H1 (cell line): ENCODE measurements around the gene MRPL9. TPM values are rescaled to one million over a fixed set of nuclear protein-coding genes. Genes with fewer than 3 reads are reported as not detected.

Experiments used
- CBX8 ChIP-seq: fragments of 300-800, 300-1000 bp; sonication (generic); IDR thresholded peaks from 2 replicates; pipeline ENCODE4 v1.7.1; 2016; ENCODE audit warnings: low read depth, low read length, borderline replicate concordance
- EGR1 ChIP-seq: IDR thresholded peaks from 2 replicates; pipeline ENCODE4 v1.6.1; 2011; ENCODE audit warnings: low read depth, low read length, borderline replicate concordance
- GABPA ChIP-seq: IDR thresholded peaks from 2 replicates; pipeline ENCODE4 v1.6.1; 2011; ENCODE audit warnings: mild to moderate bottlenecking, low read length, moderate library complexity, borderline replicate concordance; ENCODE audit not compliant: insufficient read depth
- HDAC6 ChIP-seq: IDR thresholded peaks from one replicate; pipeline ENCODE4 v1.7.1; 2012; ENCODE audit warnings: low read depth, mild to moderate bottlenecking, inconsistent platforms, low read length, moderate library complexity
- KDM5A ChIP-seq: fragments of 200-600 bp; IDR thresholded peaks from 2 replicates; pipeline ENCODE4 v1.7.1; 2012; ENCODE audit warnings: mild to moderate bottlenecking, low read length, inconsistent platforms, mixed read lengths
- POLR2A ChIP-seq, 2 experiments: IDR thresholded peaks; 1 replicate in 1 of 2; 2 replicates in 1 of 2; pipeline ENCODE4 v1.6.1; 2011; ENCODE audit warnings: low read depth in 2 of 2, low read length in 2 of 2, mild to moderate bottlenecking in 2 of 2; ENCODE audit errors: control extremely low read depth in 1 of 2
- RAD21 ChIP-seq, 2 experiments: IDR thresholded peaks in 1 of 2; conservative IDR thresholded peaks in 1 of 2; 2 replicates each; pipeline ENCODE4 v1.6.1; 2011; ENCODE audit warnings: low read depth in 2 of 2, low read length in 2 of 2, improper control_type of control experiment in 1 of 2, inconsistent platforms in 1 of 2, mild to moderate bottlenecking in 1 of 2, moderate library complexity in 1 of 2
- TEAD4 ChIP-seq: IDR thresholded peaks from 2 replicates; pipeline ENCODE4 v1.6.1; 2012; ENCODE audit warnings: low read depth, low read length, inconsistent platforms, mixed read lengths
- polyA plus RNA-seq, 7 experiments: library from polyadenylated mRNA; depleted of rRNA in 3 of 7; stranded (reverse) in 5 of 7; unstranded in 2 of 7; fragments of >200 nt in 5 of 7; fragments of 200-250 nt in 2 of 7; gene quantifications; 1 replicate in 5 of 7; 2 replicates in 1 of 7; 4 replicates in 1 of 7; pipeline versions ENCODE4 v1.2.1 to v1.2.3, GENCODE V29; 2011 to 2013; ENCODE audit warnings: missing spikeins in 2 of 7, mixed read lengths in 2 of 7
- total RNA-seq: library from RNA; stranded (reverse); fragmentation: NEBNext Ultra II Directional; extraction: Animal tissue kit (Norgen Biotek cat#: 25700); gene quantifications from 2 replicates; pipeline ENCODE4 v1.2.1, GENCODE V29; 2021
- TF ChIP-seq, protein P1 (sequence below): IDR thresholded peaks from 2 replicates; pipeline ENCODE4 v1.6.1; 2012; ENCODE audit warnings: low read length, inconsistent platforms

MRPL9 gene
- total and polyA plus RNA-seq, 2 of the 8 experiments (the other 6 are each of a cell fraction or from before 2014, with no cell fraction given), result 74.9 to 113 TPM

DNA sequence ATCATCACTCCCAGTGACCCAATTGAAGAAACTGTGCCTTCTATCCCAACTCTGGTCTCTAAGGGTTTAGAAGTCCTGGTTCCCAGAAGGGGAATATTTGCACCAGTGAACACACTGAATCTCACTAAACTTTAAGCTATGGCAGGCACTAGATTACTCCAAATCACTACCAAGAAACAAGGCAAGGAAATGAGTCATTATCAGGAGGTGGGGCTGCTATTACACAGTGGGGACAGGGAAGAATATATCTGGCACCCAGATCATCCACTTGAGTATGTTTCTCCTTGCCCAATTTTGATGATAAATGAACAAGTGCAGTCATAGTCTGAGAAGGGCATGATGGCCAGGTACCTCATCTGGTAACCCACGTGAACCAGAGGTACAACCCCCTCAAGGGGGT is 7.0 kb downstream of the MRPL9 start (continued):
- TF ChIP-seq RAD21 (IDR thresholded peaks at IDR 0.05 in 1 of 2, conservative IDR thresholded peaks at IDR 0.05 in 1 of 2; ENCODE audit: low read depth in 2 of 2, low read length in 2 of 2) (no peak), EGR1 (no peak), TEAD4 (no peak), POLR2A (IDR thresholded peaks at IDR 0.05; ENCODE audit: control extremely low read depth in 1 of 2, low read depth in 2 of 2, low read length in 2 of 2) (no peak), CBX8 (no peak), KDM5A (no peak), GABPA (no peak), HDAC6 (no peak)
- TF ChIP-seq, protein P1, sequence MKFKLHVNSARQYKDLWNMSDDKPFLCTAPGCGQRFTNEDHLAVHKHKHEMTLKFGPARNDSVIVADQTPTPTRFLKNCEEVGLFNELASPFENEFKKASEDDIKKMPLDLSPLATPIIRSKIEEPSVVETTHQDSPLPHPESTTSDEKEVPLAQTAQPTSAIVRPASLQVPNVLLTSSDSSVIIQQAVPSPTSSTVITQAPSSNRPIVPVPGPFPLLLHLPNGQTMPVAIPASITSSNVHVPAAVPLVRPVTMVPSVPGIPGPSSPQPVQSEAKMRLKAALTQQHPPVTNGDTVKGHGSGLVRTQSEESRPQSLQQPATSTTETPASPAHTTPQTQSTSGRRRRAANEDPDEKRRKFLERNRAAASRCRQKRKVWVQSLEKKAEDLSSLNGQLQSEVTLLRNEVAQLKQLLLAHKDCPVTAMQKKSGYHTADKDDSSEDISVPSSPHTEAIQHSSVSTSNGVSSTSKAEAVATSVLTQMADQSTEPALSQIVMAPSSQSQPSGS, result no peak
